ENCODE measurements around the gene OLA1.
"Not testable (repeated sequence)": the region's sequence is repeated elsewhere in the genome, so short reads cannot be mapped to it uniquely, and the experiment has no call there.

OLA1 gene

DNA sequence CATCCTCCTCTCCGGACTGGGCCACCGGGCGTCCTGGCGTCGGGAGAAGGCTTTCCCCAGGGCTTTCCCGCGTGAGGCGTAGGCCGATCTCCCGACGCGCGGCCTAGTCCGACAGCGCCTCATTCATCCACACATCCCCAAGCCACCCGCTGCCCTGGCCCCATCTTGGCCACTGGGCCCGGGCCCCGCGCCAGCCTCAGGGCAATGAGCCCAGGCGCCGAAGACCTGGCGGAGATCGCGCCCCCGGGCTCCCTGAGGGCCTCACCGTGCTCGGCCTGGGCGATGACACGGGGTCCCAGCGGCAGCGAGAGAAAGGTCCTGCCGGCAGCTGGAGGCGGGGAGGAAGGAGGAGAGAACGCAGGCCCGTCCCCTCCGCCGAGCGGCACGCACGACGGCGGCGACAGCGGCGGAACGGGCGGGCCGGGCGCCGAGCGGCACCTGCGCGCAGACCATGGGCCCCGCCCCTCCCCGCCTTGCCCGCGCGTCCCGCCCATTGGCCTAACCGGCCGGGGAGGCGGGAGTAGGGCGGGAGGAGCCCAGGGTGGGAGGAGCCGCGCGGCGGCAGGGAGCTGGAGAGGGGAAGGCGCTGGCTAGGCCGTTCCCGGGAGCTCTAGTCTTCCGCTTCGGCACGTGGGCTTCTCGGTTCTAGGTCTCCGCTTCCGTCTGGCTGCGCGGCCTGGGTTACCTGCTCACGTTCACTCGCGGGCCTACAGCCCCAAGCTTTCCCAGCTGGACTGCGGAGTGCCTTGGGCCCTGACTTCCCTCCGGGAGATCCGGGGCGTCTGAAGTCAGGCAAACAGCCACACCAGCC lies at the start of gene OLA1:
Gene OLA1, minus strand, starts transcription at position 346 of the 811 bp plus-strand sequence. CDS start 1,717 bp downstream, outside the sequence.
- peak; percentile 99 for DNase-seq

DNA sequence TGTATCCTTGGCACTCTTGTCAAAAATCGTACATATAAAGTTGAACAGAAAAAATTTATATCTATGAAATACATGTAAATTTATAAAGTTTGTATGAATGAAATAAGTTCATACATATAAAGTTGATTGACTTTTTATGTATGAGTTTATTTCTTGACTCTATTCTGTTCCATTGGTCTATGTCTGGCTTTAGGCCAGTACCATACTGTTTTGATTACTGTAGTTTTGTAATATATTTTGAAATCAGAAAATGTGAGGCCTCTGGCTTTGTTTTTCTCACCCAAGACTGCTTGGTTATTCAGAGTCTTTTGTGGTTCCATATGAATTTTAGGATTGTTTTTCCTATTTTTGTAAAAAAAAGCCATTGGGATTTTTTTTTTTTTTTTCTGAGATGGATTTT lies 44.6 kb upstream of the OLA1 start:
- DNase-seq = no peak

DNA sequence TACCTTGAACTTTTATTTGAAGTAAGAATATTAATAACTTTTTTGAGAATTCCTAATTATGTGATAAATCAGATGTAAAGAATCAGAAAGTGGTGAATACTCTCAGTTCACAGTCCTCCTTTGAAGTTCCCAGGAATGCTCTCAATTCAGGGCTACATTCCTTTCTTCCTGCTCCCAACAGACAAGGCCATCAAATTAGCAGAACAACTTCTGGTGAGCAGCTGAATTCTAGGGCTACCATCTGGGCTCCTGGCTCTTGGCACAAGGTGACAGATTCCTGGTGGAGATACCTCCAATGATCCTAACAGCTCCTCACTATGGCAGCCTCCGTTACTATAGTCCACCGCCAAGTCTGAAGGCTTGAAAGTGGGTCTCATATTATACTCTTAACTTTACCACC lies 37.8 kb upstream of the OLA1 start:
- no peak for DNase-seq

DNA sequence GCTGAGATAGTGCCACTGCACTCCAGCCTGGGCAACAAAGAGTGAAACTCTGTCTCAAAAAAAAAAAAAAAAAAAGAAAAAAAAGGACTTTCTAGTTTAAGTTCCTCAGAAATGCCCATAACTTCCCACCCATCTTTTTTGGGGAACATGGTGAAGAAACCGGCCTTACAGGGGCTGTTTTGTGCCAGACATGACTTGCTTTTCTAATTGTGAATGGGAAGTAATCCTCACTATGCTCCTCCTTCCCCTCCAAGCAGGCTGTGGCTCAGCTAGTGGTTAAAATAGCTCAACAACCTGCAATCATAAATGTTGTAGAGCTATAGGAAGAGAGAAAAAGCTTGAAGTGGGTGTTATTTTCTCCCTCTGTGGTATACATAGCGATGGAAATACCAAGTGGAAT lies 34.1 kb upstream of the OLA1 start:
- DNase-seq = no peak

DNA sequence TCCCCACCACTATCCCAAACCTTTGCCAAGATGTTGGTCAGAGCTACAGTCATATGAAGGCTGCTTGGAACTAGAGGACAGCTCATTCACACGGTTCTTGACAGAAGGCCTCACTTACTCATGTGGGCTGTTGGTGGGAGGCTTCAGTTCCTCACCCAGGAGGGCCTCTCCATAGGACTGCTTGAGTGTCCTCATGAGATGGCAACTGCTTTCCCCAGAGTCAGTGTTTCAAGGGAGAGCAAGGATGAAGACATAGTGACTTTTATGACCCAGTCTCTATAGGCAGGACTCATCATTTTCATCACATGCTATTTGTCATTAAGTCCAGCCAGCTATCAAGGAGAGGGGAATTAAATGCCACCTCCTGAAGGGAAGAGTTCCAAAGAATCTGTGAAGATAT lies 33.4 kb upstream of the OLA1 start:
- DNase-seq = no peak

DNA sequence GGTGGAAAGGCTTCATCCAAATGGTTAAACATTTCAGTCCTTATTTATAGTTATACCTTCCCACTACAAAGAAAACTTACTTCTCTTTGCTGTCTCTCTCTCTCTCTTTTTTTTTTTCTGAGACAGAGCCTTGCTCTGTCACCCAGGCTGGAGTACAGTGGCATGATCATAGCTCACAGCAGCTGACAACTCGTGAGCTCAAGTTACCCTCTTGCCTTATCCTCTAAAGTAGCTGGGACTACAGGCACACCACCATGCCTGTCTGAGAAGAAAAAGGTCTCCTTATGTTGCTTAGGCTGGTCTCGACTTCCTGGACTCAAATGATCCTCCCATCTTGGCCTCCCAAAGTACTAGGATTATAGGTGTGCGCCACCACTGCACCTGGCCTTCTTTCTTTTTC lies 32.3 kb upstream of the OLA1 start:
- no peak for DNase-seq

DNA sequence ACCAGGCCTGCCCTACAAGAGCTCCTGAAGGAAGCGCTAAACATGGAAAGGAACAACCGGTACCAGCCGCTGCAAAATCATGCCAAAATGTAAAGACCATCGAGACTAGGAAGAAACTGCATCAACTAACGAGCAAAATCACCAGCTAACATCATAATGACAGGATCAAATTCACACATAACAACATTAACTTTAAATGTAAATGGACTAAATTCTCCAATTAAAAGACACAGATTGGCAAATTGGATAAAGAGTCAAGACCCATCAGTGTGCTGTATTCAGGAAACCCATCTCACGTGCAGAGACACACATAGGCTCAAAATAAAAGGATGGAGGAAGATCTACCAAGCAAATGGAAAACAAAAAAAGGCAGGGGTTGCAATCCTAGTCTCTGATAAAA lies 21.9 kb upstream of the OLA1 start:
- not testable (repeated sequence) for DNase-seq

DNA sequence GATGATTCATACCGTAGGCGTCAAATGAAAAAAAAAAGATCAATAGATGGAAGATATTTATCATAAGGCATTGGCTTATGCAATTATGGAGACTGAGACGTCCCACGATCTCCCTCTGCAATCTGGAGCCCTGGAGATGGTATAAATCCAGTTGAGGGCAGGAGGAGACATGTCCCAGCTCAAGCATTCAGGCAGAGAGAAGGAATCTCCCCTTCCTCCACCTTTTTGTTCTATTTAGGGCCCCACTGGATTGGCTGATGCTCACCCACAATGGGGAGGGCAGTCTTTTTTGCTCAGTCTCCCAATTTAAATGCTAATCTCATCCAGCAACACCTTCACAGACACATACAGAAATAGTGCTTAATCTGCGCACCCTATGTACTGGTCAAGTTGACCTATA lies 18.0 kb upstream of the OLA1 start:
- no peak for DNase-seq

DNA sequence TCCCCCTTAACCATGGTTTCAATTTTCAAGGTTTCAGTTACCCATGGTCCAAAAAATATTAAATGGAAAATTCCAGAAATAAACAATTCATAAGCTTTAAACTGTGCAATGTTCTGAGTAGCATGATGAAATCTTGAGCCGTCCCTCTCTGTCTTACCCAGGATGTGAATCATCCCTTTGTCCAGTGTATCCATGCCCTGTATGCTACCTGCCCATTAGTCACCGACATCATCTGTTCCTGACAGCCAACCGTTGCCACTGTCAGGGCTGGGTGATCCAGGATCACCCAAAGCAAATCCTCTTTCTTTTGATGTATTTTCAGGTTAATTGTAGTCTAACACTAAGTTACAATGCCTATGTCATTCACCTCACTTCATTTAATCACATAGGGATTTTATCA lies 15.7 kb upstream of the OLA1 start:
- DNase-seq = no peak

DNA sequence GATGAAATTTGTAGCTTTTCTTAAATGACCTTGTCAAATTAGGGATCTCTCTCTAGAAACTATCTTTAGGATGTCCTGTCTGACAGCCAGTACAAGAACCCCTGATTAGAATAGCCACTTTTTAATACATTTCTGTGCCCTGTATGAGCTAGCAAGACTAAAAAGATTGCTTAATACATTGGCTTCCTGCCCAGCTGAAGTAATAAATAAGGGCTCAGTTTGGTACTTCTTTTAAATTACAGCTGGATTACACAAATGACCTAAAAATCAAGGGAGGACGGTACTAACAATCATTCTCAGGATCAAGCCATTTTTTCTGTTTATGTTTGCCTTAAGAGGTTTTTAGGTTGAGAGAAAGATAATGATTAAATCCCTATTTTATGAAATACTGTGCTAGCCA lies 11.6 kb upstream of the OLA1 start:
- DNase-seq = no peak

DNA sequence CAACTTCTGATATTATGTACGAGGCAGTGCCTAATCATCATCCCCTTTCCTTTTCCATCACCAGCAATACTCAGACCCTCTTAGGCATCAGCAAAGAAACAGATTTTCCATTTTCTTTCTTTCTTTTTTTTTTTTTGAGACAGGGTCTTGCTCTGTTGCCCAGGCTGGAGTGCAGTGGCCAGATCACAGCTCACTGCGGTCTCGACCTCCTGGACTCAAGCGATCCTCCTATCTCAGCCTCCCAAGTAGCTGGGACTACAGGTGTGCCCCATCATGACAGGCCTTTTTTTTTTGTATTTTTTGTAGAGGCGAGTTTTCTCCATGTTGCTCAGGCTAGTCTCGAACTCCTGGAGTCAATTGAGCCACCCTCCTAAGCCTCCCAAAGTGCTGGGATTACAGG lies 5.9 kb upstream of the OLA1 start:
- DNase-seq = no peak

DNA sequence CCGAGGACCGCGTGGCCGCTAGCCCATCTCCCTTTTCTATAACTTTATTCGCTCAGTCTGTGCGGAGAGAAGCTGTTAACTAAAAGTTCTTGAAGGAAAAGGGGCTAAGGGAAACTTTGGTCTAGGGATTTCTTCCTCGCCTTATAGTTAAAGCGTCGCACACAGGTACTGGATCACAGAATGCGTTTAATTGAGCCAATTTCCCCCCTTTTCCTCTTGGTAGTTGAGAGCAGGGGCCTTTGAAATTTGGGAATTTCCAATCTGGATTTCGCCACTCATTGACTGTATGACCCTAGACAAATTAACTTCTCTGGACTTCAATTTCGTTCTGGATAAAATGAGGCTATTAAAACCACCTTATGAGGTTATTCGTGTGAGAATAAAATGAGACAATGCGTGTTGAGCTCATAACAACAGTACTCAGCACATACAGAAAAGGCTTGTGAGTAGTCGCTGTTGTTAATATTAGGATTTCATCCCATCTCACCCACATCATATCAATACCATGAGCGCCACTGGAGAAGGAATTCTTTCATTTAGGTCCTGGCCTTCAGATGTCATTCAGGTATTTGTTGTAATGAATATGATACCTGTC lies 763 bp upstream of the OLA1 start:
- no peak for DNase-seq

DNA sequence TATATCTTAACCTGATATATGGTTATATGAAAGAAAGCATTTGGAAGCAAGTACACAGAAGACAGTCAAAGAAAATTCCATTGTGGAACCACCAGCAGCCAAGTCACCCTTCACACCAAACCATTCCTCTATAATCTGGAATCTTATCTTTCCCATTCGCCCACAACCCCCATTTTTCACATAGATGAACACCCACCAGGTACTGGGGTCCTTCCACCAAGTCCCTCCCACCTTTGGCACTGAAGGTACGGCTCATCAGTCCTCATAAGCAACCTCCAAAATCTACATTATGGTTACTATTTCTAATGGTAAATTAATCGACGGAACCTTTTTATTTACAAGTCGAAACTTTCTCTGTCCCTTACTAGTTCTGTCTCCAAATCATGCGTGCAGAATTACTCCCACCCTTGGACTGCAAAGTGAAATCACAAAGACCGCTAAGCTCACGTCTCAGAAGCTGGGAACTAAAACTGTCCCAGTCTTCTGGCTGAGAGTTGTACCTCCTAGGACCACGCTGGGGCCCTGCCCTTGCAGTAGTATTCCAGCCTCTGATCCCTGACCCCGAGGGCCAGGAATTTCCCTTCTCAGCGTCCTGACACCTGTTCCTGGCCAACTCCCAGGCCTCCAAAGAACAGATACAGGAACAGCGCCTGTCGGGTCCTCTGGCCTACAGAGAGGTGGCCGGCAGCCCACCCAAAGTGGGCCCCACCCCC lies 702 bp downstream of the OLA1 start:
- no peak for DNase-seq

DNA sequence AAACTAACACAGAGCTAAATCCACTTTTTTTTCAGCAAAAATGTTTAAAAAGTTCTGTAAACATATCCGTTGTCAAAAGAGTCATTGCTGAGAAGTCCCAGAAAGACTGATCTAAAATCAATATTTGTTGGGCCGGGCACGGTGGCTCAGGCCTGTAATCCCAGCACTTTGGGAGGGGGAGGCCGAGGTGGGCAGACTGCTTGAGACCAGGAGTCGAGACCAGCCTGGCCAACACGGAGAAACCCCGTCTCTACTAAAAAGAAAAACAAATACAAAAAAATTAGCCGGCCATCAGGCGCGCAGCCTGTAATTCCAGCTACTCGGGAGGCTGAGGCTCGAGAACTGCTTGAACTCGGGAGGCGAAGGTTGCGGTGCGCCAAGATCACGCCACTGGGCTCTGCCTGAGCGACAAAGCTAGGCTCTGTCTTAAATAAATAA lies 1.4 kb downstream of the OLA1 start:
- DNase-seq = no peak

DNA sequence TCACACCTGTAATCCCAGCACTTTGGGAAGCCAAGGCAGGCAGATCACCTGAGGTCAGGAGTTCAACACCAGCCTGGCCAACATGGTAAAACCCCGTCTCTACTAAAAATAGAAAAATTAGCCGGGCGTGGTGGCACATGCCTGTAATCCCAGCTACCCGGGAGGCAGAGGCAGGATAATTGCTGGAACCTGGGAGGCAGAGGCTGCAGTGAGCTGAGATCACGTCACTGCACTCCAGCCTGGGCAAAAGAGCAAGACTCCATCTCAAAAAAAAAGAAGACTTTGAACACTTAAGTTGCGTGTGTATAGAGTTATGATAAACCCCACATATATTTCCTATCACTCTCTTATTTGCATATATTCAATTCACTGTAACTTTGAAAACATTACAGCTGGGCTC lies 2.7 kb downstream of the OLA1 start:
- not testable (repeated sequence) for DNase-seq

DNA sequence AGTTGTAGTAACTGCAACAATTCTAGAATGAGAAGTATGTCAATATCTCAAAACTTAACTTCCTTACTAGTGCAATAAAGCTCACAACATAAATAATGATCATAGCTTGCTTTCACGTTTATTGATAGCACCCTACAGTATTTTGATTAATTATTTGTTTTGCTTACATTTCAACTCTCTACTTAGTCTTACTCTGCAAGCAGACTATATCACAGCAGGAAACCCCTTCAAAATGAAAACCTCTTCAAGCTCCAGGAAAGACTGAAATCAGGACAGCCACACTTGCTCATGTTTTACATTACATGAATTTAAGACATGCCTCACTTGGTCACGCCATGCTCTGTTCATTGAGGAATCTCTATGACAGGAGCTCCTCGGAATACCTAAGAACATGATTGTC lies 3.3 kb downstream of the OLA1 start:
- no peak for DNase-seq

DNA sequence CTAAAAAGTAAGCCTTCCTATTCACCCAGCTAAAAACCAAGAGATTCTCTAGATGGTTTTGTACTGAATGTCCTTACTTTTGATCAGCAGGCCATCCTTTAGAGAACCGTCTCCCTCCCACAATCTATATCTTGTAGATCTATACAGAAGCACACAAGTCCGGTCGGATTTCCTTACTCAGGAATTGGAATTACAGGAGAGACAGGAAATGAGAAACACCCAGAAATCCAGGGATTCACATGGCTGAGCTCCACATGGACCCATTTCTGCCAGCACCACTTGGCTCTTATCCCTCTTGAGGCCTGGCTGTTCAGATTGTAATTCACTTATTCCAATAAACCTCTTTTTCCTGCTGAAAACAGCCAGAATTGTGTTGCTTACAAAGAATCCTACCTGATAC lies 4.5 kb downstream of the OLA1 start:
- no peak for DNase-seq

DNA sequence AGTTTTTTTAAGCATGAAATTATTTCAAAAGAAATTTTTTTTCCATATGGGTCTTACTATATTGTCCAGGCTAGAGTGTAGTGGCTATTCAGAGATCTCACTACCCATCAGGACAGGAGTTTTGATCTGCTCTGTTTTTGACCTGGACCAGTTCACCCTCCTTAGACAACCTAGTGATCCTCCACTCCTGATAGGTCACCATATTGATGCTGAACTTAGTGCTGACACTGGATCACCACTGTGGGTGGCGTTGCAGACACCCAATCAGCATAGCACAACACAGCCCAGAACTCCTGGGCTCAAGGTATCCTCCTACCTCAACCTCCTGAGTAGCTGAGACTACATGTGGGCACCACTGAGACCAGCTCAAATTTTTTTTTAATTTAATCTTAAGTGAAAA lies 8.2 kb downstream of the OLA1 start:
- no peak for DNase-seq

DNA sequence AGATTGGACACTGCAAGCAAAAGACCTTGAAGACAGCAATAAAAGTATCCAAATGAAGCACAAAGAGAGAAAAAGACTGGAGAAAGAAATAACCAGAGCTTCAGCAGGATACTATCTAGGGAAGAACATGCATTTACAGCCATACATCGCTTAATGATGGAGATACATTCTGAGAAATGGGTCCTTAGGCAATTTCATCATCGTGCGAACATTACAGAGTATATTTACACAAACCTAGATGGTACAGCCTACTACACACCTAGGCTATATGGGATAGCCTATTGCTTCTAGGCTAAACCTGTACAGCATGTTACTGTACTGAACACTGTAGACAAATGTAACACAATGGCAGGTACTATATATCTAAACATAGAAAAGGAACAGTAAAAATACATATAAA lies 11.9 kb downstream of the OLA1 start:
- no peak for DNase-seq

DNA sequence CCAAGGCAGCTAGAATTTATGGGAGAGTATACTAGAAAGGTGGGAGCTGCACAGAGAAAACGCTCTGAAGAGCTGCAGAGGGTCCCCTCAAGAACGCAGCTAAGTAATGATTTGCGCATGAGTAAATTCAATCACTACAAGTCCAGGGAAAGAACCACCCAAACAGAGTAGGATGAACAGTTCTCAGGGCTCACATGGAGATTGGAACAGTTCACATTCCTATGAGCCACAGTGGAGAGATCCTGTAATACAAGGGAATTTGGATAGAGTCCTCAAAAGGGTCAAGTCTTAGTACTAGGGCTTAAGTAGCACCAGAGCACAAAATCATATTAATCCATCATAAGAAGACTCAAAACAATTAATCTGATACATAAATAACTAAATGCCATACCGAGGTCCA lies 12.7 kb downstream of the OLA1 start:
- no peak for DNase-seq

DNA sequence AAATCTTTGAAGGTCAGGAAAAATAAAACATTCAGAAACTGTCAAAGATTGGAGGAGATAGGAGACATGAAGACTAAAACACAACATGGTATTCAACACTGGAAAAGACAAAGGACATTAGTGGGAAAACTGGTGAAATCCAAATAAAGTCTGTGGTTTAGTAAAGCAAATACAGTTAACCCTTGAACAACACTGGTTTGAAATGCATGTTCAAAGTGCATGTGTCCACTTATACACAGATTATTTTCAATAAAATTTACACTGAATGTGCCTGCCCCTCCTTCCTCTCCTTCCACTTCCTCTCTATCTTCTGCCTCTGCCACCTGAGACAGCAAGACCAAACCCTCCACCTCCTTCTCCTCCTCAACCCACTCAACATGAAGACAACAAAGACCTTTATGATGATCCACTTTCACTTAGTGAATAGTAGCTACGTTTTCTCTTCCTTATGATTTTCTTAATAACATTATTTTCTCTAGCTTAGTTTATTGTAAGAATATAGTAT lies 14.5 kb downstream of the OLA1 start:
- DNase-seq = no peak

DNA sequence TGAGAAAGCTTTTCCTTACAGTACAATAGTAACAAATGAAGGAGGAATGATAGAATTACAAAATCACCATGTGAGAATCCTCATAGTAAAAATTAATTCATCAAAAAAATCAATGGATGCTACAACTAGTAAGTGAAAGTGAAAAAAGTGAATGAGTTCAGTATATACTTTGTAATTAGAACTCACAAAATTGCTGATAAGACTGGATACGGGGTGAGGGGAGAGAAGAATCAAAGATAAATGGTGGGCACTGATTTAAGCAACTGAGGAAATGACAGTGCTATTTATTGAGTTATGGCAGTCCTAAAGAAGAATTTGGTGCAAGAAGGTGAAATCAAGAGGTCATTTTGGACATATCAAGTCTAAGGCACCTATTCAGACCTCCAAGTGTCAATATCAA lies 20.6 kb downstream of the OLA1 start:
- DNase-seq = no peak

DNA sequence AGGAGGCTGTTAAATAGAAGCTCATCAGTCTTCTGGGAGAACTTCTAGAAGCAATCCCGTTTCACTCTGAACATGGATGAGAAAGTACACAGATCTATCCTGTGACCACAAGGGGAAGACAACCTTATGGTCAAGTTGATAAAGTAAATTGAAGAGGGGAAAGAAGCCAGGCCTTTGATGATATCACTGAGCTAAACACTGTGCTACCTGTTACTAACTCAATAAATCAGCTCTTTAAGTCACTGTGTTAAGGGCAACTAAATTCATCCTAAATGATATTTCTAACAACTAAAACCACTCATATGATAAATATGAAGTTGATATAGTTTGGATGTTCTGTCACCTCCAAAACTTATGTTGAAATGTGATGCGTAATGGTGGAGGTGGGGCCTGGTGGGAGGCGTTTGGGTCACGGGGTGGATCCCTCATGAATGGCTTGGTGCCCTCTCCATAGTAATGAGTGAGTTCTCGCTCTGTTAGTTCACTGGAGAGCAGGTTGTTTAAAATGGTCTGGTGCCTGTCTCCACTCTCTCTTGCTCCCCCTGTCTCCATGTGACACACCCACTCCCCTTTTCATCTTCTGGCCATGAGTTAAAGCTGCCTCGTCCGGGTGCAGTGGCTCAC lies 23.6 kb downstream of the OLA1 start:
- DNase-seq = no peak

DNA sequence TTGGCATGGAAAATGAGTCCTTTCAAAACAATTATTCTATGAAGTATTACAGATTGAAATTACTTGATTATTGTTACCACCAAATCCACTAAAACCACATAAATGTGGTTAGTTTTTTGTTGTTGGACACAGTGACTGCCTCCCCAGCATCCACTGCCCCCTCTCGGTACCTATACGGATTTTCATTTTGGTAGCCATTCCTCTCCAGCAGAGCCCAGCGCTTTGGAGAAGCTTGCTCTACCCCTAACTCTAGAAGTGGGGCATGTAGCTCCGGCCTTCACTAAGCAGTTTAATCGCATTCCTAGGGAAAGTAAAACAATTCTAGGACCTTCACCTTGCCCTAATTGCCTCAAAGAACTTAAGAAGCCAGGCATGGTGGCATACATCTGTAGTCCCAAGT lies 24.2 kb downstream of the OLA1 start:
- no peak for DNase-seq
